ENCODE data around the gene TBC1D22A.

TBC1D22A gene

GRCh38 chr22:46844606-46845210 is 82.3 kb downstream of the TBC1D22A start:
- DNase-seq: no peak

DNA sequence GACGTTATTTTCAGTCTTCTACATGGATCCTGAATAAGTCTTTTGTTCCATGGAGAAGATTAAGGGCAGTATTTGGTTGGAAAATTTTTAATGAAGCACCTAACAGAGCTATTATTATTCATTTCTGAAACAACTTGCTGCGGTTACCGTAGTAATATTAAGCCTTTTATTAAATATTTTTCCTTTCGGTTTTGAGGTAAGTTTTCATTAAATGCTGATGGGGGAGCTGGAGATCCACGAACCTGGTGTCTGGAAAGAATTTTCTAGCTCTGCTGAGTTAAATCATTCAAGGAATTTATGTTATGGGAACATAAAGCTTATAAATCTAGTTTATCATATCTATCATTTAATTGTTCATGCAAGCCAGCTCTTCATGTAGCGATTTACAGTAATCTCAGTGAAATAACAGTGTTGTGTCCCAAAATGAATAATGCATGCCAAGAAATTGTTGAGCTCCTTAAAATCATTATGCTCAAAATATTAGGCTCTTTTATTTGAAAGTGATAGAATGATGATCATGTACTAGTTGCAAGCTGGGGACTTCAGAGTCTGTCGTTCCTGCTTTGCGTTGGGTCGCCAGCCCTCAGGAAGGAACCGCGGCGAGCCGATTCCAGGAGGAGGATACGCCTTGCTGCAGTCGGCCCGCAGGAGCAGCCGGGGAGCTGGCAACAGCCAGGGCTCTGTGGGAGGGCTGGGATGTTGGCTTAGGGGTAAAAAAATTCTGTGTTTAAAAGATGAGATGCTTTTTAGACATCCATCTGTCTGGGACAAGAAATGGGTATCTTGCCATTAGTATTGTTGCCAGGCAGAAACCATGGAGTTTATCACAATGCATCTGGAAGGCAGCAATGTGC is 83.1 kb downstream of the TBC1D22A start:
- DNase-seq: no peak

DNA sequence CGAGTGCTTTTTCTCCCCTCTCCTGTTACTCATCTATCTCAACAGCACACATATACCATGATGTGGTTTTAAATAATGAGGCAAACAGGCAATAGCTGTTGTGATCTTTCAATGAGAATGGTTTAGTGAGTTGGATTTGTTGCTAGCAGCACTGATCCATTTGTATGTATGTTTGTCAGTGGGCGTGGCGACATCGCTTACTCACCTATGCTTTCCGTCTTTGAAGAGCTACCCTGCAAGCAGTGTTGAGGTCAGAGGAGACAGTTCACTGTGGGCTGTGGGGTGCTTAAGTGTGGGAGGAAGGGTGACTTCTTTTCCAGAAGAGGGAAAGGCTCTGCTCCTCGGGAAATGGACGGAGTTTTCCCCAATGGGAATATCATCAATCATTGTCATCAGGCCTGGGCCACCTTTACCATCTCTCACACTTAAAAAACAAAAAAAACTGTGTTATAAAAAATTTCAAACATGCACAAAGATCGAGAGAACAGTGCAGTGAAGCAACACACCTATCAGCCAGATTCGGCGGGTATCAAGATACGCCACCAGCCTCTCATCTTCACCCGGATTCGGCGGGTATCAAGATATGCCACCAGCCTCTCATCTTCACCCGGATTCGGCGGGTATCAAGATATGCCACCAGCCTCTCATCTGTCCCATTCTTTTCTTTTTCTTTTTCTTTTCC is 83.8 kb downstream of the TBC1D22A start:
- DNase-seq: no peak

- DNase-seq: no peak
Measured at GRCh38 chr22:46846832-46847355, 84.4 kb downstream of the TBC1D22A start.

DNA sequence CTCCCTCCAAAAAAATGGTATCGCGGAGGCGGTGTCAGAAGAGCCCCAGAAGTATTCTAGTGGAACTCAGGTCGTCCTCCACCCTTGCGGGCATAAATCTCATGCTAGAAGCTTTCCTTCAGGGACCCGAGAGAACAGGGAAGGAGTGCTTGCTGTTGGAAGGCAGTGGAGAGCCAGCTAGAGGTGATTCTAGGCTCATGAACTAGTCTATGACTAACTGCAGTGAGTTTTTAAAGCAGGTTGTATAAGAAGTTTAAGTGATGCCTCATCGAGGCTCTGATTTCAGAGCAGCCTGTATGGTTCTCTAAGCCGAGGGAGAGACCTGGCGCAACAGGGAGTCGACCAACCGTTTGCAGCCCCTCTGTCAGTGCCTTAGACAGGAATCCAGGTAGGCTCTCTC is 85.7 kb downstream of the TBC1D22A start:
- no peak for DNase-seq

- DNase-seq: no peak
Measured at GRCh38 chr22:46849101-46849500, 86.7 kb downstream of the TBC1D22A start.

- no peak for DNase-seq
Measured at GRCh38 chr22:46849951-46850350, 87.5 kb downstream of the TBC1D22A start.

- no peak for DNase-seq
Measured at GRCh38 chr22:46851311-46851710, 88.9 kb downstream of the TBC1D22A start.

- no peak for DNase-seq
Measured at GRCh38 chr22:46851941-46852340, 89.5 kb downstream of the TBC1D22A start.

- no peak for DNase-seq
Measured at GRCh38 chr22:46852771-46853170, 90.3 kb downstream of the TBC1D22A start.

GRCh38 chr22:46853191-46853590 is 90.7 kb downstream of the TBC1D22A start:
- no peak for DNase-seq

DNA sequence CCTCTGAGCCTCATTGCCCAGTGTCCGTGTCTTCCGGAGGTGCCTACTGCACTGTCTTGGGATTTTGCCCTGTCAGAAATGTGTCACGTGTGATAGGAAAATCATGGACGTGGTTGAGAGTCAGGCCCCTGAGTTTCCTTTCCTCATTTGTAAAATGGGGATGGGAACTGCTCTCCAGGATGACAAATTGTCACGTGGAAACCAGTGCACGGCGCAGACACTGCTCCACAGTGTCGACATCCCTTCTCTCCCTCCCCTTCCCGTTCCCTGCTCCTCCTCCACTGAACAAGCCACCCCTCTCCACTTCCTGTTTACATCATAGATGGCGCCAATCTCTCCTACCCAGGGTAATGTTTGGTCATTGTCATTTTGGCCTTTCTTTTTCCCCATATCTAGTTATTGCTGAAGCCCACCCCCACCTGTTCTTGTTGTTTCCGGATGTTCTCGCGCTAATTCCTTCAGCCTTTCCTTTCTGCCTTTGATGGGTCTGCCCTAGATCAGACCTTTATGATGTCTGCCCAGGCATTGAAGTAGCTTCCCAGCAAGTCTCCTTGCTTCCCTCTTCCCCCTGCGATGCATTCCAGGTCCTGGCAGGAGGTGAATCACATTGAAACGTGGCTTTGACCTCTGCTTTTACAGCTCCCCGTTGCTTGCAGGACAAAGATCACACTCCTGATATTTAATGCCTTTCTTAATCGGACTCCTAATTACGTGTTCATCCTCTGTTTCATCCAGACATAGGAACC is 91.8 kb downstream of the TBC1D22A start:
- peak; percentile 39 for DNase-seq

DNA sequence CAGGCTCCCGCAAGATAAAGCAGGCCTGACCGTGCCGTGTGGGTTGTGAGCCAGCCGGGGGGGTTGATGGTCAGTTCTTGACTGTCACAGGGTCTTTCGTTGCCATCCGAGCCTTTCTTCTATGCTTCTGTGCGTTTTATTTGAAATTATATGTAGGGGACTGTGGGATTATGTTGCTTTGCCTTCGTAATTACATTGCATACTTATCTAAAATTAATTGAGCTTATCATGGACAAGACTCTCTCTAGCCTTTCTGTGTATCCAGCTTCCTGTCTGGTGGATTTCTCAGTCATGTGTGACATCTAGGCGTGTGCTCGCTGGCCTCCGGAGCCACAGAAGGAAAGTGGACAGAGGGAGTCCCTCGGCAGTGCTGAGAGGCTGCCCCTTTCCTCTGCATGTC is 93.2 kb downstream of the TBC1D22A start:
- no peak for DNase-seq

- no peak for DNase-seq
Measured at GRCh38 chr22:46856661-46857060, 94.2 kb downstream of the TBC1D22A start.

GRCh38 chr22:46857142-46857884 is 94.9 kb downstream of the TBC1D22A start:
- no peak for DNase-seq

- DNase-seq: no peak
Measured at GRCh38 chr22:46857885-46858143, 95.4 kb downstream of the TBC1D22A start.

- DNase-seq: no peak
Measured at GRCh38 chr22:46858181-46858771, 95.8 kb downstream of the TBC1D22A start.

GRCh38 chr22:46860562-46860961 is 98.1 kb downstream of the TBC1D22A start:
- no peak for DNase-seq

- DNase-seq: no peak
Measured at GRCh38 chr22:46861468-46862367, 99.3 kb downstream of the TBC1D22A start.

DNA sequence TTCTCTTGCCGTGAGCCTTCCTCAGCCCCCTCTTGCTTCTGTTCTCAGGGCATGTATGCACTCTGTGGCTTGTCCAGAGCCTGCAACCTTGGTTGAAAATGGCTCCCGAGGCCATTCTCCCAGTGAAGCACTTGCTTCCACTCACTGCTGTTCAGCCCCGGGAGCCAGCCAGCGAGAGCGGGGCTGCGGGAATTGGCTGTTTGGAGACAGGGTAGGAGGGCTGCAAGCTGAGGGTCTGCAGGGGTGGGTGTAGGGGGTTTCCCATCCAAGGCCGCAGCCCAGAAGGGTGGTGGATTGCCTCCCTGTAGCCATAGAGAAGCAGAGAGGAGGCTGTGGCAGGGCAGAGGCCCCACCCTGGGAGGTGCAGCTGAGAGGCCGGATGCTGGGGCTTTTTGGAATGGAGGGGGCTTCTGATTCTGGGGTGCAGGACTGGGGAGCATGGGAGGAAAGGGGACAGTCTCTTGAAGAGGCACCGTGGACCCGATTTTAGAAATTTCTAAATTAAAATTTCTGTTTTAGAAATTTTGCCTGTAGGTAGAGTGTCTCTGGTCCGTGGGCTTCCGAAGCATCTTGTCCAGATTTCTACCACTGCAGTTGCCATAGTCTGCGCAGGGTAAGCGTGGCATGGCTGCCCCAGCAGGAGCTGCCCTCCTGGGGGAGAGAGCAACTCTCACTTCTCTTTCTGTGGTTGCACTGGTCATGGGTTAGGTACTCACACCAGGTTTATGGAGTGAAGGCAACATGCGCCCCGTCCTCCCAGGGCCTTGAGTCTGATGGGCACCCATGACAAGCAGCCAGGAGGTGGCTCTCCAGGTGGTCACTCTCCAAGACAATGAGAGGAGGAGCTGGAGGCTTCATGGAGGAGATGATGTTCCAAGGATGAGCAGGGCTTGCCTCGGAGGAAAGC is 100.2 kb downstream of the TBC1D22A start:
- no peak for DNase-seq
